Heart left ventricle (tissue), 13 donors: ENCODE measurements around the gene TMEM143.

ENCODE experiments used
- POLR2A ChIP-seq, 2 donors: fragments of 450-650 bp; IDR thresholded peaks; one replicate each; pipeline ENCODE4 v1.6.1; 2017; ENCODE audit warnings: antibody characterized with exemption in 2 of 2, mild to moderate bottlenecking in 2 of 2, moderate library complexity in 2 of 2
- TF ChIP-seq, protein P1 (sequence below), 12 donors: fragments of 200-600 bp; sonication (generic) in 4 of 12; IDR thresholded peaks; one replicate each; pipeline versions ENCODE4 v1.5.0 to v1.8.0; 2018 to 2022; ENCODE audit warnings: antibody characterized with exemption in 12 of 12, mild to moderate bottlenecking in 5 of 12
- donor health status: ischemic (EF 13 %, LVEDD 7.1; RV severe dilation, severe dysfunction).
- donor health status: DM: no; HTN: yes; CAD: no.
- donor health status: DM: no; HTN: no; CAD: no.
- donor health status: ischemic (EF 25% LVEDD 6.9; RV normal size, moderate dysfunction).
- donor health status: ischemic (EF 25% LVEDD 5.7; RV mildly dilated, moderate dysfunction).
- donor health status: ischemic (EF 35%, LVEDD 5.7; RV mildly dilated, moderate dysfunction).
- donor health status: nonischemic (EF 11% LVEDD 7.7; RV severe dilation, severe dysfunction).
- donor health status: DM: yes; HTN: yes; CAD: no.
- donor health status: PGD.
- donor health status: ischemic (EF 29% LVEDD 5.4; RV normal size, mild dysfunction).
- donor health status: nonischemic (EF 23%, LVEDD 6.1; RV moderate dilation, normal function).

DNA sequence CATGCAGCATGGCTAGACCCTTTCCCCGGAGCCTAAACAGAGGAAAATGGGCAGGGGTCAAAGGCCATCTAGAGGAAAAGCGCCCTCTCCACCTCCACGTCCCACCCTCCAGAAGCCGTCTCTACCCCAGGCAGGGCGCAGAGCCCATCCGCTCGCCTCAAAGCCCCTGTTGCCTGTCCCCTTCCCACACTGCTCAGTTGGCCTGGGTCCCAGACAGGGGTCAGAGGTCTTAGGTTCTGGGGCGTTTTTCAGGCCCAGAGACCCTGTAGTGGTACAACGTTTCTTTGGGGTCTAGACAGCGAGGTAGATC, 285 bp downstream of the TMEM143 start:
- TF ChIP-seq, protein P1, sequence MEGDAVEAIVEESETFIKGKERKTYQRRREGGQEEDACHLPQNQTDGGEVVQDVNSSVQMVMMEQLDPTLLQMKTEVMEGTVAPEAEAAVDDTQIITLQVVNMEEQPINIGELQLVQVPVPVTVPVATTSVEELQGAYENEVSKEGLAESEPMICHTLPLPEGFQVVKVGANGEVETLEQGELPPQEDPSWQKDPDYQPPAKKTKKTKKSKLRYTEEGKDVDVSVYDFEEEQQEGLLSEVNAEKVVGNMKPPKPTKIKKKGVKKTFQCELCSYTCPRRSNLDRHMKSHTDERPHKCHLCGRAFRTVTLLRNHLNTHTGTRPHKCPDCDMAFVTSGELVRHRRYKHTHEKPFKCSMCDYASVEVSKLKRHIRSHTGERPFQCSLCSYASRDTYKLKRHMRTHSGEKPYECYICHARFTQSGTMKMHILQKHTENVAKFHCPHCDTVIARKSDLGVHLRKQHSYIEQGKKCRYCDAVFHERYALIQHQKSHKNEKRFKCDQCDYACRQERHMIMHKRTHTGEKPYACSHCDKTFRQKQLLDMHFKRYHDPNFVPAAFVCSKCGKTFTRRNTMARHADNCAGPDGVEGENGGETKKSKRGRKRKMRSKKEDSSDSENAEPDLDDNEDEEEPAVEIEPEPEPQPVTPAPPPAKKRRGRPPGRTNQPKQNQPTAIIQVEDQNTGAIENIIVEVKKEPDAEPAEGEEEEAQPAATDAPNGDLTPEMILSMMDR (IDR thresholded peaks at IDR 0.05) = no peak
- TF ChIP-seq POLR2A (IDR thresholded peaks at IDR 0.05) = no peak
